ENCODE results near the gene LRRC4C.

- TF ChIP-seq, protein P1, sequence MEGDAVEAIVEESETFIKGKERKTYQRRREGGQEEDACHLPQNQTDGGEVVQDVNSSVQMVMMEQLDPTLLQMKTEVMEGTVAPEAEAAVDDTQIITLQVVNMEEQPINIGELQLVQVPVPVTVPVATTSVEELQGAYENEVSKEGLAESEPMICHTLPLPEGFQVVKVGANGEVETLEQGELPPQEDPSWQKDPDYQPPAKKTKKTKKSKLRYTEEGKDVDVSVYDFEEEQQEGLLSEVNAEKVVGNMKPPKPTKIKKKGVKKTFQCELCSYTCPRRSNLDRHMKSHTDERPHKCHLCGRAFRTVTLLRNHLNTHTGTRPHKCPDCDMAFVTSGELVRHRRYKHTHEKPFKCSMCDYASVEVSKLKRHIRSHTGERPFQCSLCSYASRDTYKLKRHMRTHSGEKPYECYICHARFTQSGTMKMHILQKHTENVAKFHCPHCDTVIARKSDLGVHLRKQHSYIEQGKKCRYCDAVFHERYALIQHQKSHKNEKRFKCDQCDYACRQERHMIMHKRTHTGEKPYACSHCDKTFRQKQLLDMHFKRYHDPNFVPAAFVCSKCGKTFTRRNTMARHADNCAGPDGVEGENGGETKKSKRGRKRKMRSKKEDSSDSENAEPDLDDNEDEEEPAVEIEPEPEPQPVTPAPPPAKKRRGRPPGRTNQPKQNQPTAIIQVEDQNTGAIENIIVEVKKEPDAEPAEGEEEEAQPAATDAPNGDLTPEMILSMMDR (IDR thresholded peaks at IDR 0.05; ENCODE audit: low read length), result no peak
- TF ChIP-seq EZH2 (IDR thresholded peaks at IDR 0.05; ENCODE audit: borderline replicate concordance, low read length), result no peak
Observed at GRCh38 chr11:40514124-40514523, 945.3 kb downstream of the LRRC4C start.

Data from OCI-LY1 (cell line).